ENCODE results near the gene ELFN2. TPM values are rescaled to one million over a fixed set of nuclear protein-coding genes. Genes with fewer than 3 reads are reported as not detected.

ELFN2 gene
- total and polyA plus RNA-seq, 2 of the 13 experiments (the other 11 are each of a cell fraction or from before 2014, with no cell fraction given) = 0.01 TPM; not detected in 1

GRCh38 chr22:37325039-37325395 lies 102.3 kb downstream of the ELFN2 start:
- POLR2A ChIA-PET = no interaction called here
- 89% methylated on average over 21 of the region's 21 CpGs for WGBS (ENCODE audit: low lambda C conversion rate)
- in situ Hi-C loops (cut with HindIII; ENCODE audit: extremely low pct_ligation_motif_present, low pct_unique_long_range_greater_than_20kb) = loop anchor here (10.0 kb wide), 1 partner anchor 260 kb away; the partner anchor contains the start of gene LGALS2

GRCh38 chr22:37324340-37325038 lies 102.8 kb downstream of the ELFN2 start:
- ATAC-seq (no peak), FAIRE-seq (no peak), DNase-seq (ENCODE audit: low spot score) (no peak)
- H3K79me2 ChIP-seq (ENCODE audit: insufficient read depth, low read length) = no peaks in the 10 kb centered on the region
- peak overlapping the region; percentile 23; the same call in 1 of the 2 replicates for H3K4me2 ChIP-seq (ENCODE audit: low read depth, low read length)
- ChIA-PET POLR2A (no interaction called here), CTCF (ENCODE audit: low intra/inter-chr PET ratio, low total read pairs) (no interaction called here)
- 83% methylated on average over 32 of the region's 51 CpGs for WGBS (ENCODE audit: low lambda C conversion rate)
- H3K27me3 ChIP-seq (ENCODE audit: control insufficient read depth in 1 of 2, insufficient read depth in 2 of 2, low read length in 2 of 2) = peaks cover 2 to 3% of the 10 kb centered on the region in 2 experiments; a peak in 3 of 5 replicates
- H3K27ac ChIP-seq (ENCODE audit: extremely low read length, insufficient read depth, low read length) = no peak overlapping the region
- H3K9me3 ChIP-seq (ENCODE audit: low read length) = no peaks in the 10 kb centered on the region
- in situ Hi-C loops (cut with HindIII; ENCODE audit: extremely low pct_ligation_motif_present, low pct_unique_long_range_greater_than_20kb) = loop anchor here (5.0 to 10.0 kb wide), 2 partner anchors 133 to 260 kb away; partner anchors contain the start of gene LGALS2
- H3K9ac ChIP-seq (ENCODE audit: insufficient read depth, low read depth, low read length) = no peak overlapping the region
- BruUV-seq (replicated peaks) = no TSS peak
- no peaks in the 10 kb centered on the region for H4K20me1 ChIP-seq (ENCODE audit: insufficient read depth, low read length)
- H3K36me3 ChIP-seq (replicated peaks in 1 of 2; ENCODE audit: control insufficient read depth in 1 of 2, insufficient read depth in 2 of 2, low read length in 2 of 2) = no peaks in the 10 kb centered on the region
- no peak overlapping the region for H2AFZ ChIP-seq (ENCODE audit: low read length)
- intact Hi-C loops (cut with micrococcal nuclease; ENCODE audit: unreplicated experiment) = no loop called here
- H3K4me1 ChIP-seq (ENCODE audit: insufficient read depth, low read length) = peaks cover 54% of the 10 kb centered on the region
- no peak overlapping the region for H3K4me3 ChIP-seq (replicated peaks in 1 of 3; ENCODE audit: insufficient read depth in 1 of 3, low read depth in 2 of 3, low read length in 3 of 3)
- TF ChIP-seq ZNF629 (CRISPR knock-in tag; conservative IDR thresholded peaks at IDR 0.05) (peak; percentile 81), TAF15 (IDR thresholded peaks at IDR 0.05; ENCODE audit: low read depth, low read length, poor library complexity, severe bottlenecking) (no peak), SALL2 (CRISPR knock-in tag; IDR thresholded peaks at IDR 0.05) (no peak), TP53 (CRISPR knock-in tag; conservative IDR thresholded peaks at IDR 0.05) (no peak), MBD4 (IDR thresholded peaks at IDR 0.05; ENCODE audit: borderline replicate concordance, low read length) (no peak), TOPORS (CRISPR knock-in tag; IDR thresholded peaks at IDR 0.05) (no peak), RXRB (CRISPR knock-in tag; IDR thresholded peaks at IDR 0.05; ENCODE audit: borderline replicate concordance) (no peak)

More at GRCh38 chr22:37325039-37325395, 102.3 kb downstream of the ELFN2 start:
- ATAC-seq (no peak), FAIRE-seq (no peak), DNase-seq (ENCODE audit: low spot score) (no peak)
- Histone ChIP-seq H3K27ac (ENCODE audit: extremely low read length, insufficient read depth, low read length) (no peak overlapping the region), H3K9ac (ENCODE audit: insufficient read depth, low read depth, low read length) (no peak overlapping the region), H3K4me3 (replicated peaks in 1 of 3; ENCODE audit: insufficient read depth in 1 of 3, low read depth in 2 of 3, low read length in 3 of 3) (no peak overlapping the region), H3K36me3 (replicated peaks in 1 of 2; ENCODE audit: control insufficient read depth in 1 of 2, insufficient read depth in 2 of 2, low read length in 2 of 2) (no peaks in the 10 kb centered on the region), H3K79me2 (ENCODE audit: insufficient read depth, low read length) (no peaks in the 10 kb centered on the region), H4K20me1 (ENCODE audit: insufficient read depth, low read length) (no peaks in the 10 kb centered on the region), H3K27me3 (ENCODE audit: control insufficient read depth in 1 of 2, insufficient read depth in 2 of 2, low read length in 2 of 2) (peaks cover 1 to 2% of the 10 kb centered on the region in 2 experiments; a peak in 2 of 5 replicates), H3K4me2 (ENCODE audit: low read depth, low read length) (no peak overlapping the region), H2AFZ (ENCODE audit: low read length) (no peak overlapping the region), H3K9me3 (ENCODE audit: low read length) (no peaks in the 10 kb centered on the region), H3K4me1 (ENCODE audit: insufficient read depth, low read length) (peaks cover 54% of the 10 kb centered on the region)
- CTCF ChIA-PET (ENCODE audit: low intra/inter-chr PET ratio, low total read pairs) = no interaction called here
- intact Hi-C loops (cut with micrococcal nuclease; ENCODE audit: unreplicated experiment) = no loop called here
- BruUV-seq (replicated peaks) = no TSS peak
- no peak for TF ChIP-seq JUND (CRISPR knock-in tag; IDR thresholded peaks at IDR 0.05)

Measured in HepG2 (cell line).